ENCODE measurements around the gene KIAA0586. TPM values are rescaled to one million over a fixed set of nuclear protein-coding genes. Genes with fewer than 3 reads are reported as not detected.

Gene KIAA0586
- total RNA-seq, 1 donor from 2014 or later: 8.7 TPM

GRCh38 chr14:58553959-58554358 is 126.4 kb downstream of the KIAA0586 start:
- Histone ChIP-seq H3K36me3 (ENCODE audit: control insufficient read depth, insufficient read depth, low read length) (no peaks in the 10 kb centered on the region), H3K4me3 (ENCODE audit: low read depth, low read length) (no peak overlapping the region), H3K27me3 (ENCODE audit: control insufficient read depth, insufficient read depth, low read length) (no peaks in the 10 kb centered on the region)
- no peak for FAIRE-seq
- TF ChIP-seq CTCF (IDR thresholded peaks at IDR 0.05; ENCODE audit: insufficient read depth, low read length, severe bottlenecking): no peak
- DNase-seq (ENCODE audit: low read depth): no peak

GRCh38 chr14:58555647-58556046 is 128.1 kb downstream of the KIAA0586 start:
- Histone ChIP-seq H3K27me3 (ENCODE audit: control insufficient read depth, insufficient read depth, low read length) (no peaks in the 10 kb centered on the region), H3K36me3 (ENCODE audit: control insufficient read depth, insufficient read depth, low read length) (no peaks in the 10 kb centered on the region), H3K4me3 (ENCODE audit: low read depth, low read length) (no peak overlapping the region)
- DNase-seq (ENCODE audit: low read depth): no peak
- TF ChIP-seq CTCF (IDR thresholded peaks at IDR 0.05; ENCODE audit: insufficient read depth, low read length, severe bottlenecking): no peak
- FAIRE-seq: no peak

- FAIRE-seq (no peak), DNase-seq (ENCODE audit: low read depth) (no peak)
- TF ChIP-seq CTCF (IDR thresholded peaks at IDR 0.05; ENCODE audit: insufficient read depth, low read length, severe bottlenecking): no peak
- no peaks in the 10 kb centered on the region for H3K36me3 ChIP-seq (ENCODE audit: control insufficient read depth, insufficient read depth, low read length)
- no peak overlapping the region for H3K4me3 ChIP-seq (ENCODE audit: low read depth, low read length)
- no peaks in the 10 kb centered on the region for H3K27me3 ChIP-seq (ENCODE audit: control insufficient read depth, insufficient read depth, low read length)
Observed at GRCh38 chr14:58557242-58557641, 129.7 kb downstream of the KIAA0586 start.

GRCh38 chr14:58560208-58560607 is 132.7 kb downstream of the KIAA0586 start:
- no peak for TF ChIP-seq CTCF (IDR thresholded peaks at IDR 0.05; ENCODE audit: insufficient read depth, low read length, severe bottlenecking)

GRCh38 chr14:58562141-58562540 is 134.6 kb downstream of the KIAA0586 start:
- H3K27me3 ChIP-seq (ENCODE audit: control insufficient read depth, insufficient read depth, low read length): no peaks in the 10 kb centered on the region
- H3K36me3 ChIP-seq (ENCODE audit: control insufficient read depth, insufficient read depth, low read length): no peaks in the 10 kb centered on the region
- FAIRE-seq: no peak
- TF ChIP-seq CTCF (IDR thresholded peaks at IDR 0.05; ENCODE audit: insufficient read depth, low read length, severe bottlenecking): no peak
- no peak overlapping the region for H3K4me3 ChIP-seq (ENCODE audit: low read depth, low read length)
- DNase-seq (ENCODE audit: low read depth): no peak

More at GRCh38 chr14:58560208-58560607, 132.7 kb downstream of the KIAA0586 start:
- DNase-seq (ENCODE audit: low read depth): peak; percentile 80
- H3K36me3 ChIP-seq (ENCODE audit: control insufficient read depth, insufficient read depth, low read length): no peaks in the 10 kb centered on the region
- no peaks in the 10 kb centered on the region for H3K27me3 ChIP-seq (ENCODE audit: control insufficient read depth, insufficient read depth, low read length)
- FAIRE-seq: peak; percentile 40
- H3K4me3 ChIP-seq (ENCODE audit: low read depth, low read length): no peak overlapping the region

GRCh38 chr14:58563978-58564377 is 136.5 kb downstream of the KIAA0586 start:
- FAIRE-seq (no peak), DNase-seq (ENCODE audit: low read depth) (no peak)
- TF ChIP-seq CTCF (IDR thresholded peaks at IDR 0.05; ENCODE audit: insufficient read depth, low read length, severe bottlenecking): no peak
- Histone ChIP-seq H3K27me3 (ENCODE audit: control insufficient read depth, insufficient read depth, low read length) (no peaks in the 10 kb centered on the region), H3K4me3 (ENCODE audit: low read depth, low read length) (no peak overlapping the region), H3K36me3 (ENCODE audit: control insufficient read depth, insufficient read depth, low read length) (no peaks in the 10 kb centered on the region)
